ENCODE data around the gene GPR25.

DNA sequence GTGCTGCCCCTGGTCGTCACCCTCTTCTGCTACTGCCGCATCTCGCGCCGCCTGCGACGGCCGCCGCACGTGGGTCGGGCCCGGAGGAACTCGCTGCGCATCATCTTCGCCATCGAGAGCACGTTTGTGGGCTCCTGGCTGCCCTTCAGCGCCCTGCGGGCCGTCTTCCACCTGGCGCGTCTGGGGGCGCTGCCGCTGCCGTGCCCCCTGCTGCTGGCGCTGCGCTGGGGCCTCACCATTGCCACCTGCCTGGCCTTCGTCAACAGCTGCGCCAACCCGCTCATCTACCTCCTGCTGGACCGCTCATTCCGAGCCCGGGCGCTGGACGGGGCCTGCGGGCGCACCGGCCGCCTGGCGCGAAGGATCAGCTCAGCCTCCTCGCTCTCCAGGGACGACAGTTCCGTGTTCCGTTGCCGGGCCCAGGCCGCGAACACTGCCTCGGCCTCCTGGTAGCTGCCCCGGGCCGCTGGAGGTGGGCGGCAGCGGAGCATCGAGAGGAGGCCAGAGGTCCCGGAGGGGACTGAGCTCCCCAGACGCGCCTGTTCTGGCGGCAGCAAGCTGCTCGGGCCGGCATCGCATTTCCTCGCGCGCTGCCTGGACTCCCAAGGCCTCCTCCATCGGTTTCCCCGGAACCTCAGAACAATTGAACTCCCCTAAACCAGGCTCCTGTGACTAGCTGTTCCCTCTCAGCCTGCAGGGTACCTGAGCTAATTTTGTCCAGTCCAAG, 1.1 kb downstream of the GPR25 start:
- TF ChIP-seq, protein P1, sequence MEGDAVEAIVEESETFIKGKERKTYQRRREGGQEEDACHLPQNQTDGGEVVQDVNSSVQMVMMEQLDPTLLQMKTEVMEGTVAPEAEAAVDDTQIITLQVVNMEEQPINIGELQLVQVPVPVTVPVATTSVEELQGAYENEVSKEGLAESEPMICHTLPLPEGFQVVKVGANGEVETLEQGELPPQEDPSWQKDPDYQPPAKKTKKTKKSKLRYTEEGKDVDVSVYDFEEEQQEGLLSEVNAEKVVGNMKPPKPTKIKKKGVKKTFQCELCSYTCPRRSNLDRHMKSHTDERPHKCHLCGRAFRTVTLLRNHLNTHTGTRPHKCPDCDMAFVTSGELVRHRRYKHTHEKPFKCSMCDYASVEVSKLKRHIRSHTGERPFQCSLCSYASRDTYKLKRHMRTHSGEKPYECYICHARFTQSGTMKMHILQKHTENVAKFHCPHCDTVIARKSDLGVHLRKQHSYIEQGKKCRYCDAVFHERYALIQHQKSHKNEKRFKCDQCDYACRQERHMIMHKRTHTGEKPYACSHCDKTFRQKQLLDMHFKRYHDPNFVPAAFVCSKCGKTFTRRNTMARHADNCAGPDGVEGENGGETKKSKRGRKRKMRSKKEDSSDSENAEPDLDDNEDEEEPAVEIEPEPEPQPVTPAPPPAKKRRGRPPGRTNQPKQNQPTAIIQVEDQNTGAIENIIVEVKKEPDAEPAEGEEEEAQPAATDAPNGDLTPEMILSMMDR (conservative IDR thresholded peaks at IDR 0.05 in 1 of 2, IDR thresholded peaks at IDR 0.05 in 1 of 2; ENCODE audit: extremely low read depth in 1 of 2, insufficient read depth in 1 of 2, low read depth in 1 of 2, low read length in 2 of 2), result no peak
- TF ChIP-seq EZH2 (IDR thresholded peaks at IDR 0.05; ENCODE audit: borderline replicate concordance, low read length), result no peak

Measured in mammary epithelial cell (primary cell).